HuH-7 (cell line): Measurements from ENCODE around the gene TBC1D2B.

ENCODE experiments used
- DNase-seq: peaks from one replicate; pipeline ENCODE4 v3.0.0; 2011; ENCODE audit warnings: low spot score

Gene TBC1D2B

DNA sequence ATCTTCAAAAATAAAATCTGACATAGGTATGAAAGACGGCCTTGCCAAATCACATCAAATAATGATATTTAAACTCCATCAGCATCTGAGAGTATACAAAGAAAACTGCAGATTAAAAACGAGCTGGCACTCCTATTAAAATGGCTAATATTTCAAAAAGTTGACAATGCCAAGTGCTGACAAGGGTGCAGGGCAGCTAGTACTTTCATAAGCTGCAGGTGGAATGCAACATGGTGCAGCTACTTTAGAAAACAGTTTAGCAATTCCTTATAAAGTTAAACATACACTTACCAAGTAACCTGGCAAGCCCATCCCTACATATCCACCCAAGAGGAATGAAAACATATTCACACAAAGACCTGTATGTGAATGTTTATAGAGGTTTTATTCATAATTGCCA, 23.0 kb downstream of the TBC1D2B start:
- no peak for DNase-seq

GRCh38 chr15:78052545-78052944, 25.0 kb downstream of the TBC1D2B start:
- DNase-seq = no peak

DNA sequence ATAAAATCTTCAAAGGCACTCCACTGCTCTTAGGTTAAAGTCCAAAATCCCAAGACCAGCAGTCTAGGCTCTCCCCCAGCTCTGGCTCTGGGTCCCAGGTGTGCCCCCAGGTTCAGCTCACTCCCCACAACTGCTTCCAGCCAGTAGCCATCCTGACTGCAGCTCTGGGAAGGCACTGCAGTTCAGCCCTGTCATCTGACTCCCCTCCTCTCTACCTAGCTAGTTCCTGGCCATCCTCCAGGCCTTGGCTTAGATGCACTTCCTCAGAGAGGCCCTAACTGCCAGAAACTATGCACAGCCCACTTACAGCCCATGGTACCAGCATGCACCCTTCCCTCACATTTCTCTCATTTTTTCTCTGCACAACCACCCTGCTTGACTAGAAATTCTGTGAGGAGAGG, 25.5 kb downstream of the TBC1D2B start:
- peak; percentile 42 for DNase-seq

DNA sequence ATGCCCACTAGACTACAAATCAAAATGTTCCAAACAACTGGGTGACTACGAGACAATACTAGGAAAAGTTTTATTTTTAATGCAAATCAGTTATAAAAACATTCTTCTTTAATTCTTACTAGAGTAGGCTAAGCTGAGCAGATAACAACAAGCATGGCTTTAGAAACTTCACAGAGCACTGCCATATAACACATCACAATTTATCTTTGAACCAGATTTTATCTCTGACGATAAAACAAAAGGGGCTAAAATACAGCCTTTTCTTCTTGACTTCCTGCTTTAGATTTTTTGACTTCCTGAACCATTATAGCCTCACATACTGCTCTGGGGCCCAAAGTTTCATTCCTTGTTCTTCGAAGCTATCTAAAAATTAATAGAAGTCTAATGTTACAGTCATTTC, 25.9 kb downstream of the TBC1D2B start:
- DNase-seq = no peak

- DNase-seq = no peak
Measured at GRCh38 chr15:78050826-78051225, 26.7 kb downstream of the TBC1D2B start.

DNA sequence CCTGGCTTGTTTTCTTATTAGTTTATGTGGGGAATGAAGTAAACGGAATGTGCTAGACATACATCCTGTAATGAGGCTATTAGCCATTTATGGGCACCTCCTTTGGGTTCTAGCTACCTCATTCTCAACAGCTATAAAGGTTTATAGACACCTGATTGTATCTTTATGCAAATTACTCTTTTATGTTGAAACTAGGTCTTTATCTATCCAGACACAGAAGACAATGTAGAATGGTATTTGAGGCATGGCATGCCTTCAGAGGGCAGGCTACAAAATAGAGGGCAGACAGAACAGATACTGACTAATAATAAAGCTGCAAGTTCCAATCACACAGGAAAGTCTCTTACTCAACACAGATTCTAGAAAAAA, 27.1 kb downstream of the TBC1D2B start:
- DNase-seq = no peak

- DNase-seq = no peak
Measured at GRCh38 chr15:78049691-78050440, 27.6 kb downstream of the TBC1D2B start.

DNA sequence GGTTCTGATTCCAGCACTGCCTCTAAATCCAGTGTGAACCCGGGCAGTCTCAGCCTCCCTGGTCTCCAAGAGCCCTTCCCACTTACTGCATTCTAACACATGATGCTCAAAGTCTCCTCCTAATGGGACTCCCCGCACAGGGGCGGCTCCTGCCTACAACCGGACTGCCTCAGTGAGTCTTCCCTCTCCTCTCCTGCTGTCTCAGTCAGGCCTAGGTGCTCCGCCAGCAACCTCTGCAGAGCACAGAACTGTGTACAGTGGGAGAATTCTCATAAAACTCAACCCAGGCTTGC, 28.9 kb downstream of the TBC1D2B start:
- no peak for DNase-seq

DNA sequence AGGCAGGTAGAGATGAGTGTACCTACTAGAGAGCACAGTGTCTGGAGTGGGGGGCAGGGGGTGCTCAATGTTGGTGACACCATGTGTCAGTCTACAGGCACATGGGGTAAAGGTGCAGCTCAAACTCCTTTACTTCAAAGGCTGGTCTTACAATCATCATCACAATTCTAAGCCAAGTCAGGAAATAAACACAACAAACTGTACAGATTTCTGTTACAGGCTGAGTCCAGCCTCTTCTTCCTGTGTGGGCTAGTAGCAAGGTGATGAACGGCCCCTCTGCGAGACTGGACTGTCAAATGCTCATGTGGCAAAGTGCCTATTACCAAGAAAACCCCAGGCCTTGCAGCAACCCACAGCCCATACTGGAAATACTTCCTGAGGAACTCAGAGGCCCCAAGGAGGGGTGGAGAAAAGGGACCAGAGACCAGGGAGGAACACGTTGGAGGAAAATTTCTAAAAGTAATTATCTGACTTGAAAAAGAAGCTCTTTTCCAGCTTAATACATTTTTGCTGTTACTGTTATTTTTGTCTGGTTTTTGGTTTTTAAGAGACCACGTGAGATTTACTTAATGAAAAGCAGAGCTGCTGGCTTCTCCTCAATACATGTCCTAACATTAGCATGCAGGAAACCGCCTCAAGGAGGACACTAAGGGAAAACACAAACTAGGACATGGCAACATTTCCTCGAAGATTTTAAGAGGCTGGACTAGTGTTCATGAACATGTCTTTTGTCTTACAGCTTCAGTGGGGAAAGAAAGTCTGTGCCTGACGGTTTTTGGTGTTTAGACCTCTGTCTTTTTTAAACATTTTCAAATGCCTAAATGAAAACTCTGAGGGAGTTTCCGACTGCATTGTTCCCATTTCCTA, 29.5 kb downstream of the TBC1D2B start:
- DNase-seq = no peak

- DNase-seq = no peak
Measured at GRCh38 chr15:78046796-78047341, 30.6 kb downstream of the TBC1D2B start.

DNA sequence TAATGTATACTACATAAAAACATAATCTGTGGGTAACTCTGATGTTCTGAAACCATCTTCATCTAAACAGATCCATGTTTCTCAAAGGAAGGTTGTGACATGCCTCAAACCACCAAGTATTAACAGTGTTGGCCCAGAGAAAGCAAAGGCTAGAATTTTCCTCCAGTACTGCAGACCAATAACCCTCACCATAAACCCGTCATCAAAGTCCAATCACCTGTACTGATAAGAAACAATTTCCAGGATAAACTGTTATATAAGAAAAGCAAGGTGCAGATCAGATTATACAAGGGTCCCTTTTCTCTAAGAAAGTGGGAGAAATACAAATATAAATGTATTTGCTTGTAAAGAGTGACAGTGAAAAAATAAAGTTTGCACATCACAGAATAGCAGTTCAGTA, 32.3 kb downstream of the TBC1D2B start:
- DNase-seq = no peak

DNA sequence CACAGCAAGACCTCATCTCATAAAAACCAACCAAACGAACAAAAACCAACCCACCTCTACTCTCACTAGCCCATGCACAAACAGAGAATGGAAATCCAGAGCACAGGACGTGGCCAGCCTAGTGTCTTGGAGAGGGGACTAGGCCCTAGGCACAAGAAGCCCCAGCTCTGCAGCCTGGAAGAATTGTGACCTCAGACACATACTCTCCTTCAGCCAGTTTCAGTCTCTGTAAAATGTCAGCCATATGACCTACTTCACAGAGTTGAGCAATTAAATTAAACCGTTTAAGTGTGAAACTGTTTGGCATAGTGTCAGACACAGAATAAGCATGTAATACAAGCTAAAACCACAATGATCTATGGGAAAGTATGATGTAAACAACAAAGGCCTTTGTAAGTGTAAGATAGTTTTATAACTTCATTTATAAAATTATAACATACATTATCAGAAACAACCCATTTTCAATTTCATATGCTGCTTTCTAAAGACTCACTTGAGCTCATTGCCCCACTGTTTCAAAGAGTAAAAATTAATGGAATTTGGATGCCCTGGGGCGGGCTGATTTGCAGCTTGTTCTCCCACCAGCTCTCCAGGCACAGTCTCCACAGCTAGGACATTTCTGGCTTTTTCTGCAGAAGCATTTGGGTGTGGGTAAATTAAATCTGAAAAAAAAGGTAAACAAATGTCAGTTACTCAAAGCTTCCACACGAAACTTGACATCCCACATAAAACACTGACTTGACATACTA, 32.9 kb downstream of the TBC1D2B start:
- no peak for DNase-seq

- DNase-seq = no peak
Measured at GRCh38 chr15:78041946-78042345, 35.6 kb downstream of the TBC1D2B start.

- no peak for DNase-seq
Measured at GRCh38 chr15:78040653-78041244, 36.8 kb downstream of the TBC1D2B start.

DNA sequence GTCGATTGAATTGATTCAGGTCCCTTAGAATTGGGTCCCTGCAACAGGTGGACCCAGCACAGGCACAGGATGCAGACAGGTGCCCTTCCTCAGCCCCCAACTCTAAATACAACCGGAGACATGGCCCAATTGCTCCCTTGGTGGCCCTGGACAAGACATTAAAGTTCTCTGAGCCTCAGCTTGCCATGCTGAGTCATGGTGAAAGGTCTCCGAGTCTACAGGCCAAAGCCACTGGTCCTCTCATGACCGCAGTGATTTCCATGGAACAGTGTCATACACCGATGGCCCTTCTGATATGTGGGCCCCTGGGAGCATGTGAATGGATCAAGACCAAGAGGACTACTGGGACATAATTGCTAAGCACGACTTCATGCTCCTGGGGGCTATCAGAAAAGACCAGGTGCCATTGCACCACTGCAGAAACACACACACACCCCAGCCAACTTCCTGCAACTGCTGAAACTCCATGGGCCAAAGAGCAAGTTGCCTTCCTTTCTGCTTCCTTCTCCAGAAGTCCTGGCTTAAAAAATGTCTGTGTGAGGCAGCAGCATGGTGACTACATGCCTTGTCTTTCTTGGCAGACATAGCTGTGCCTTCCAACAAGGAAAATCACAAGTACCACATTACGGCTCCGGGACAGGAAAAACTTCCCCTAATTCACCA, 38.8 kb downstream of the TBC1D2B start:
- no peak for DNase-seq

GRCh38 chr15:78037779-78038305, 39.7 kb downstream of the TBC1D2B start:
- DNase-seq = no peak

- no peak for DNase-seq
Measured at GRCh38 chr15:78037328-78037727, 40.2 kb downstream of the TBC1D2B start.

GRCh38 chr15:78035861-78036476, 41.5 kb downstream of the TBC1D2B start:
- DNase-seq = no peak

GRCh38 chr15:78035321-78035751, 42.2 kb downstream of the TBC1D2B start:
- no peak for DNase-seq

- no peak for DNase-seq
Measured at GRCh38 chr15:78034495-78035191, 42.9 kb downstream of the TBC1D2B start.
